ENCODE results near the gene DRAP1.

DNA sequence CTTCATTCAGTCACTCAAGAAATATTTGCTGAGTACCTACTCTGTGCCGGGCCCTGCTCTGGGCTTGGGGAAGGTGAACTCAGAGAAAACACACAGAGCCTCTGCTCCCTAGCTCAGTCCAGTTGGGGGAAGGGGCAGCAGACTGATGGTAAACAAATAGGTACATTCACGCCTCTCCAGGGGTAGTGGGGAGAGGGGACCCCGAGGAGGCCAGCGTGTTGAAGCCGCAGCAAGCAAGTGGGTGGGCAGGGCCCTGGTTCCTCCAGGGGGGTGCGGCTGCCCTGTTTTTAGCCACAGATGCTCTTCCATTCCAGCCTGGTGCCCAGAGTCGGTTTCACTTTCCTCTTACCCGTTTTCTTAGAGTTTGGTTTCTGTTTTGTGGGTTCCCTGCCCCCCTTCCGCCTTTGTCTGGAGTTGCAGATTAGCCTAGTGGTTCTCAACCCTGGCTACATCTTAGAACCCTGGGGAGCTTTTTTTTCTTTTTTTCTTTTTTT lies 8.7 kb downstream of the DRAP1 start:
- TF ChIP-seq, protein P1, sequence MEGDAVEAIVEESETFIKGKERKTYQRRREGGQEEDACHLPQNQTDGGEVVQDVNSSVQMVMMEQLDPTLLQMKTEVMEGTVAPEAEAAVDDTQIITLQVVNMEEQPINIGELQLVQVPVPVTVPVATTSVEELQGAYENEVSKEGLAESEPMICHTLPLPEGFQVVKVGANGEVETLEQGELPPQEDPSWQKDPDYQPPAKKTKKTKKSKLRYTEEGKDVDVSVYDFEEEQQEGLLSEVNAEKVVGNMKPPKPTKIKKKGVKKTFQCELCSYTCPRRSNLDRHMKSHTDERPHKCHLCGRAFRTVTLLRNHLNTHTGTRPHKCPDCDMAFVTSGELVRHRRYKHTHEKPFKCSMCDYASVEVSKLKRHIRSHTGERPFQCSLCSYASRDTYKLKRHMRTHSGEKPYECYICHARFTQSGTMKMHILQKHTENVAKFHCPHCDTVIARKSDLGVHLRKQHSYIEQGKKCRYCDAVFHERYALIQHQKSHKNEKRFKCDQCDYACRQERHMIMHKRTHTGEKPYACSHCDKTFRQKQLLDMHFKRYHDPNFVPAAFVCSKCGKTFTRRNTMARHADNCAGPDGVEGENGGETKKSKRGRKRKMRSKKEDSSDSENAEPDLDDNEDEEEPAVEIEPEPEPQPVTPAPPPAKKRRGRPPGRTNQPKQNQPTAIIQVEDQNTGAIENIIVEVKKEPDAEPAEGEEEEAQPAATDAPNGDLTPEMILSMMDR (IDR thresholded peaks at IDR 0.05) = no peak
- TF ChIP-seq POLR2A (IDR thresholded peaks at IDR 0.05) (no peak), POLR2AphosphoS5 (IDR thresholded peaks at IDR 0.05) (no peak), EP300 (IDR thresholded peaks at IDR 0.05; ENCODE audit: low read depth) (no peak)

Data from transverse colon (tissue), 4 donors.